Measurements from ENCODE around the gene CDH2.

GRCh38 chr18:28065031-28065792 lies 111.7 kb downstream of the CDH2 start:
- TF ChIP-seq, protein P1, sequence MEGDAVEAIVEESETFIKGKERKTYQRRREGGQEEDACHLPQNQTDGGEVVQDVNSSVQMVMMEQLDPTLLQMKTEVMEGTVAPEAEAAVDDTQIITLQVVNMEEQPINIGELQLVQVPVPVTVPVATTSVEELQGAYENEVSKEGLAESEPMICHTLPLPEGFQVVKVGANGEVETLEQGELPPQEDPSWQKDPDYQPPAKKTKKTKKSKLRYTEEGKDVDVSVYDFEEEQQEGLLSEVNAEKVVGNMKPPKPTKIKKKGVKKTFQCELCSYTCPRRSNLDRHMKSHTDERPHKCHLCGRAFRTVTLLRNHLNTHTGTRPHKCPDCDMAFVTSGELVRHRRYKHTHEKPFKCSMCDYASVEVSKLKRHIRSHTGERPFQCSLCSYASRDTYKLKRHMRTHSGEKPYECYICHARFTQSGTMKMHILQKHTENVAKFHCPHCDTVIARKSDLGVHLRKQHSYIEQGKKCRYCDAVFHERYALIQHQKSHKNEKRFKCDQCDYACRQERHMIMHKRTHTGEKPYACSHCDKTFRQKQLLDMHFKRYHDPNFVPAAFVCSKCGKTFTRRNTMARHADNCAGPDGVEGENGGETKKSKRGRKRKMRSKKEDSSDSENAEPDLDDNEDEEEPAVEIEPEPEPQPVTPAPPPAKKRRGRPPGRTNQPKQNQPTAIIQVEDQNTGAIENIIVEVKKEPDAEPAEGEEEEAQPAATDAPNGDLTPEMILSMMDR (conservative IDR thresholded peaks at IDR 0.05 in 1 of 2, IDR thresholded peaks at IDR 0.05 in 1 of 2; ENCODE audit: extremely low read depth in 1 of 2, insufficient read depth in 1 of 2, low read depth in 1 of 2, low read length in 2 of 2) = no peak
- no peak for TF ChIP-seq EZH2 (IDR thresholded peaks at IDR 0.05; ENCODE audit: borderline replicate concordance, low read length)
